Gastroesophageal sphincter (tissue), 4 donors: Measurements from ENCODE around the gene NAT14. TPM values are rescaled to one million over a fixed set of nuclear protein-coding genes. Genes with fewer than 3 reads are reported as not detected.

Experiments used
- ATAC-seq: fragments of 150-250 bp; one replicate; pipeline ENCODE4 v1.9.1; 2016; ENCODE audit warnings: mild to moderate bottlenecking, moderate library complexity
- H3K27ac ChIP-seq, 4 donors: fragments of 200-600 bp; sonication (generic) in 3 of 4; 1 replicate in 3 of 4; 2 replicates in 1 of 4; pipeline ENCODE4 v1.5.1; 2016 to 2019
- H3K27me3 ChIP-seq: fragments of 200-600 bp; sonication (generic); one replicate; pipeline ENCODE4 v1.5.1; 2019
- H3K36me3 ChIP-seq, 2 donors: fragments of 200-600 bp; sonication (generic); one replicate each; pipeline ENCODE4 v1.5.1; 2019; ENCODE audit warnings: control low read depth in 1 of 2
- H3K4me1 ChIP-seq, 3 donors: fragments of 200-600 bp; sonication (generic); 1 replicate in 2 of 3; 2 replicates in 1 of 3; pipeline ENCODE4 v1.5.1; 2016 to 2019; ENCODE audit warnings: control low read depth in 2 of 3
- H3K4me3 ChIP-seq, 2 donors: fragments of 200-600 bp; sonication (generic); one replicate each; pipeline ENCODE4 v1.5.1; 2019; ENCODE audit warnings: mild to moderate bottlenecking in 1 of 2, moderate library complexity in 1 of 2
- H3K9me3 ChIP-seq, 3 donors: fragments of 200-600 bp; sonication (generic); one replicate each; pipeline ENCODE4 v1.5.1; 2017 to 2019; ENCODE audit warnings: control low read depth in 2 of 3
- CTCF ChIP-seq, 4 experiments: fragments of 200-600 bp in 2 of 4; fragments of 450-650 bp in 2 of 4; sonication (generic) in 1 of 4; IDR thresholded peaks; one replicate each; pipeline ENCODE4 v1.5.1; 2017 to 2019; ENCODE audit warnings: antibody characterized with exemption in 4 of 4, mild to moderate bottlenecking in 2 of 4, moderate library complexity in 2 of 4
- EP300 ChIP-seq: sonication (generic); formaldehyde crosslinking; IDR thresholded peaks from one replicate; pipeline ENCODE4 v1.6.1; 2017; ENCODE audit warnings: antibody characterized with exemption, mild to moderate bottlenecking
- POLR2A ChIP-seq, 2 donors: fragments of 450-650 bp; IDR thresholded peaks; one replicate each; pipeline ENCODE4 v1.6.1; 2017; ENCODE audit warnings: antibody characterized with exemption in 2 of 2, mild to moderate bottlenecking in 2 of 2, moderate library complexity in 1 of 2
- POLR2AphosphoS5 ChIP-seq: sonication (generic); formaldehyde crosslinking; IDR thresholded peaks from one replicate; pipeline ENCODE4 v1.6.1; 2017; ENCODE audit warnings: antibody characterized with exemption
- WGBS, 2 donors: methylation state at CpG; one replicate each; pipeline ENCODE4 v1.1.5; 2018; ENCODE audit warnings: low coverage in 1 of 2; 5-methylcytosine and 5-hydroxymethylcytosine counted together
- total RNA-seq, 4 donors: library from RNA; depleted of rRNA; stranded (reverse); fragments of >200 nt; gene quantifications; one replicate each; pipeline ENCODE4 v1.1.0, GENCODE V29; 2016

The NAT14 gene
- total RNA-seq, 4 donors from 2014 or later: 7.4 to 14.0 (median 7.9) TPM

GRCh38 chr19:55516878-55517620 is 32.1 kb downstream of the NAT14 start:
- no peaks in the 10 kb centered on the region for H3K27me3 ChIP-seq
- H3K36me3 ChIP-seq: peaks cover 0 to 19% of the 10 kb centered on the region in 2 donors
- ATAC-seq: peak; percentile 99

GRCh38 chr19:55519451-55520311 is 34.7 kb downstream of the NAT14 start:
- no peak for TF ChIP-seq EP300
- H3K27me3 ChIP-seq: no peaks in the 10 kb centered on the region
- 77 to 83% methylated on average over 9 to 10 of the region's 10 CpGs for WGBS, 2 donors
- peaks cover 0 to 3% of the 10 kb centered on the region in 2 donors for H3K36me3 ChIP-seq
- no peak overlapping the region for H3K27ac ChIP-seq
- no peaks in the 10 kb centered on the region for H3K9me3 ChIP-seq
- peaks cover 0 to 22% (median 4%) of the 10 kb centered on the region in 3 donors for H3K4me1 ChIP-seq
- no peak overlapping the region for H3K4me3 ChIP-seq
- no peak for ATAC-seq

More at GRCh38 chr19:55516878-55517620, 32.1 kb downstream of the NAT14 start:
- peak; percentile 33 for TF ChIP-seq POLR2AphosphoS5
- TF ChIP-seq EP300: no peak
- TF ChIP-seq POLR2A (IDR thresholded peaks at IDR 0.05): peak in 1 of 2 donors; percentile 20
- TF ChIP-seq CTCF (IDR thresholded peaks at IDR 0.05): peak in 3 of 4 experiments; percentile 90 to 97 (median 93)
- Histone ChIP-seq H3K9me3 (no peaks in the 10 kb centered on the region), H3K4me1 (peaks cover 0 to 22% (median 4%) of the 10 kb centered on the region in 3 donors), H3K27ac (peak overlapping the region; percentile 52 to 92 (median 90)), H3K4me3 (peak overlapping the region; percentile 21 to 58)
- WGBS, 2 donors: 22 to 57% methylated on average over 7 to 25 of the region's 61 CpGs

GRCh38 chr19:55520691-55521292 is 35.8 kb downstream of the NAT14 start:
- TF ChIP-seq POLR2AphosphoS5 (no peak), POLR2A (IDR thresholded peaks at IDR 0.05) (no peak), CTCF (IDR thresholded peaks at IDR 0.05) (no peak), EP300 (no peak)
- Histone ChIP-seq H3K4me1 (peaks cover 0 to 27% (median 5%) of the 10 kb centered on the region in 3 donors), H3K9me3 (no peaks in the 10 kb centered on the region), H3K36me3 (no peaks in the 10 kb centered on the region), H3K27ac (no peak overlapping the region), H3K27me3 (peaks cover 8% of the 10 kb centered on the region), H3K4me3 (no peak overlapping the region)
- ATAC-seq: no peak
- 81 to 90% methylated on average over 6 to 13 of the region's 14 CpGs for WGBS, 2 donors

GRCh38 chr19:55525289-55526101 is 40.5 kb downstream of the NAT14 start:
- ATAC-seq: no peak
- peaks cover 30% of the 10 kb centered on the region for H3K27me3 ChIP-seq
- H3K36me3 ChIP-seq: no peaks in the 10 kb centered on the region
- no peak for TF ChIP-seq CTCF (IDR thresholded peaks at IDR 0.05)
- no peak for TF ChIP-seq POLR2AphosphoS5
- TF ChIP-seq EP300: no peak
- TF ChIP-seq POLR2A (IDR thresholded peaks at IDR 0.05): no peak
- no peak overlapping the region for H3K4me3 ChIP-seq
- H3K27ac ChIP-seq: no peak overlapping the region
- H3K4me1 ChIP-seq: peaks cover 0 to 26% (median 10%) of the 10 kb centered on the region in 3 donors
- 30 to 31% methylated on average over 4 to 12 of the region's 29 CpGs for WGBS, 2 donors
- no peaks in the 10 kb centered on the region for H3K9me3 ChIP-seq
